ENCODE results near the gene PIGL. TPM values are rescaled to one million over a fixed set of nuclear protein-coding genes. Genes with fewer than 3 reads are reported as not detected.

PIGL gene
- total and polyA plus RNA-seq, 2 donors (not counting 3 experiments of a cell fraction or from before 2014, with no cell fraction given): 28.6 to 40.8 TPM

GRCh38 chr17:16250635-16251034, 33.6 kb downstream of the PIGL start:
- CTCF ChIA-PET: interaction anchor here (0.8 to 1.2 kb wide), 3 partner anchors 10 to 113 kb away, joined by 3 to 4 read pairs (median 3); no protein-coding TSS in a partner anchor
- BruUV-seq (replicated peaks): no TSS peak

DNA sequence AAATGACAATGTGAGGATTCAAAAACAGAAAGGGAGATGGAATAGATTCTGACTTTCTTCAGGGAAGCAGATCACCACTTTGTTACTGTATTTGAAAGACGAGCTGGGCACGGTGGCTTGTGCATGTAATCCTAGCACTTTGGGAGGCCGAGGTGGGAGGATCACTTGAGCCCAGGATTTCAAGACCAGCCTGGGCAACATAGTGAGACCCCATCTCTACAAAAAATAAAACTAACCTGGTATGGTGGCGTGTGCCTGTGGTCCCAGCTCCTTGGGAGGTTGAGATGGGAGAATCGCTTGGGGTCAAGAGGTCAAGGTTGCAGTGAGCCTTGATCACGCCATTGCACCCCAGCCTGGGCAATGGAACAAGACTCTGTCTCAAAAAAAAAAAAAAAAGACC, 34.0 kb downstream of the PIGL start:
- DNase-seq (ENCODE audit: low read depth, low spot score) (no peak), FAIRE-seq (no peak)
- Histone ChIP-seq H3K79me2 (ENCODE audit: control insufficient read depth, insufficient read depth, low read length) (no peaks in the 10 kb centered on the region), H3K27me3 (ENCODE audit: control insufficient read depth in 2 of 2, insufficient read depth in 2 of 2, low read length in 2 of 2) (no peaks in the 10 kb centered on the region), H3K9me1 (replicated peaks; ENCODE audit: control insufficient read depth, extremely low read depth, insufficient read depth, low read length) (no peaks in the 10 kb centered on the region), H3K4me2 (ENCODE audit: insufficient read depth, low read length) (no peak overlapping the region), H3K4me1 (ENCODE audit: control insufficient read depth, extremely low read depth, insufficient read depth, low read length) (peaks cover 5% of the 10 kb centered on the region), H3K9ac (replicated peaks; ENCODE audit: extremely low read depth, insufficient read depth, low read length) (no peak overlapping the region), H4K20me1 (replicated peaks; ENCODE audit: control insufficient read depth, extremely low read depth, insufficient read depth, low read length) (no peaks in the 10 kb centered on the region), H3K9me3 (replicated peaks; ENCODE audit: control insufficient read depth, insufficient read depth, low read length) (no peaks in the 10 kb centered on the region), H3K4me3 (replicated peaks in 1 of 3; ENCODE audit: insufficient read depth in 1 of 3, low read depth in 1 of 3, low read length in 3 of 3) (no peak overlapping the region), H2AFZ (ENCODE audit: low read depth, low read length) (no peak overlapping the region), H3K36me3 (ENCODE audit: control insufficient read depth in 2 of 2, extremely low read depth in 1 of 2, insufficient read depth in 2 of 2, low read length in 2 of 2) (no peaks in the 10 kb centered on the region), H3K27ac (ENCODE audit: insufficient read depth, low read depth, low read length) (no peak overlapping the region)
- CTCF ChIA-PET: interaction anchor here (0.8 to 1.2 kb wide), 4 partner anchors 10 to 112 kb away, joined by 3 to 4 read pairs (median 3); no protein-coding TSS in a partner anchor
- no peak for TF ChIP-seq FOS (IDR thresholded peaks at IDR 0.05; ENCODE audit: borderline replicate concordance, insufficient read depth, low read length)
- no peak for TF ChIP-seq POLR2A (IDR thresholded peaks at IDR 0.05; ENCODE audit: low read depth, low read length)
- no peak for TF ChIP-seq MYC (IDR thresholded peaks at IDR 0.05; ENCODE audit: low read depth, low read length)
- no peak for TF ChIP-seq EZH2 (IDR thresholded peaks at IDR 0.05; ENCODE audit: borderline replicate concordance, low read depth, low read length, severe bottlenecking)
- TF ChIP-seq JUN (IDR thresholded peaks at IDR 0.05; ENCODE audit: borderline replicate concordance, insufficient read depth, insufficient read length, low read depth): no peak
- TF ChIP-seq, protein P1, sequence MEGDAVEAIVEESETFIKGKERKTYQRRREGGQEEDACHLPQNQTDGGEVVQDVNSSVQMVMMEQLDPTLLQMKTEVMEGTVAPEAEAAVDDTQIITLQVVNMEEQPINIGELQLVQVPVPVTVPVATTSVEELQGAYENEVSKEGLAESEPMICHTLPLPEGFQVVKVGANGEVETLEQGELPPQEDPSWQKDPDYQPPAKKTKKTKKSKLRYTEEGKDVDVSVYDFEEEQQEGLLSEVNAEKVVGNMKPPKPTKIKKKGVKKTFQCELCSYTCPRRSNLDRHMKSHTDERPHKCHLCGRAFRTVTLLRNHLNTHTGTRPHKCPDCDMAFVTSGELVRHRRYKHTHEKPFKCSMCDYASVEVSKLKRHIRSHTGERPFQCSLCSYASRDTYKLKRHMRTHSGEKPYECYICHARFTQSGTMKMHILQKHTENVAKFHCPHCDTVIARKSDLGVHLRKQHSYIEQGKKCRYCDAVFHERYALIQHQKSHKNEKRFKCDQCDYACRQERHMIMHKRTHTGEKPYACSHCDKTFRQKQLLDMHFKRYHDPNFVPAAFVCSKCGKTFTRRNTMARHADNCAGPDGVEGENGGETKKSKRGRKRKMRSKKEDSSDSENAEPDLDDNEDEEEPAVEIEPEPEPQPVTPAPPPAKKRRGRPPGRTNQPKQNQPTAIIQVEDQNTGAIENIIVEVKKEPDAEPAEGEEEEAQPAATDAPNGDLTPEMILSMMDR (IDR thresholded peaks at IDR 0.05; ENCODE audit: extremely low read depth in 1 of 2, insufficient read depth in 1 of 2, low read depth in 1 of 2, low read length in 2 of 2): no peak
- no peak for TF ChIP-seq GATA2 (IDR thresholded peaks at IDR 0.05; ENCODE audit: insufficient read depth, insufficient read length, low read depth, low read length)
- no peak for TF ChIP-seq POLR2AphosphoS5 (IDR thresholded peaks at IDR 0.05; ENCODE audit: insufficient read depth, low read depth, low read length)
- no peak for TF ChIP-seq MAX (IDR thresholded peaks at IDR 0.05; ENCODE audit: insufficient read depth, insufficient read length)
- intact Hi-C loops (cut with micrococcal nuclease) (no loop called here), dilution Hi-C loops (cut with MboI; ENCODE audit: extremely low pct_ligation_motif_present, low sequenced_read_pairs) (no loop called here)
- POLR2A ChIA-PET: no interaction called here
- no TSS peak for BruUV-seq (replicated peaks)

More at GRCh38 chr17:16250635-16251034, 33.6 kb downstream of the PIGL start:
- no peak overlapping the region for H2AFZ ChIP-seq (ENCODE audit: low read depth, low read length)
- no peaks in the 10 kb centered on the region for H3K36me3 ChIP-seq (ENCODE audit: control insufficient read depth in 2 of 2, extremely low read depth in 1 of 2, insufficient read depth in 2 of 2, low read length in 2 of 2)
- intact Hi-C loops (cut with micrococcal nuclease) (no loop called here), dilution Hi-C loops (cut with MboI; ENCODE audit: extremely low pct_ligation_motif_present, low sequenced_read_pairs) (no loop called here)
- H3K27ac ChIP-seq (ENCODE audit: insufficient read depth, low read depth, low read length): no peak overlapping the region
- no peak for FAIRE-seq
- H3K9ac ChIP-seq (replicated peaks; ENCODE audit: extremely low read depth, insufficient read depth, low read length): no peak overlapping the region
- H3K4me2 ChIP-seq (ENCODE audit: insufficient read depth, low read length): no peak overlapping the region
- H3K79me2 ChIP-seq (ENCODE audit: control insufficient read depth, insufficient read depth, low read length): no peaks in the 10 kb centered on the region
- no peaks in the 10 kb centered on the region for H3K27me3 ChIP-seq (ENCODE audit: control insufficient read depth in 2 of 2, insufficient read depth in 2 of 2, low read length in 2 of 2)
- H3K4me1 ChIP-seq (ENCODE audit: control insufficient read depth, extremely low read depth, insufficient read depth, low read length): peaks cover 5% of the 10 kb centered on the region
- H3K4me3 ChIP-seq (replicated peaks in 1 of 3; ENCODE audit: insufficient read depth in 1 of 3, low read depth in 1 of 3, low read length in 3 of 3): no peak overlapping the region
- DNase-seq (ENCODE audit: low read depth, low spot score): no peak
- no peak for TF ChIP-seq EZH2 (IDR thresholded peaks at IDR 0.05; ENCODE audit: borderline replicate concordance, low read depth, low read length, severe bottlenecking)
- no peak for TF ChIP-seq JUN (IDR thresholded peaks at IDR 0.05; ENCODE audit: borderline replicate concordance, insufficient read depth, insufficient read length, low read depth)
- H3K9me1 ChIP-seq (replicated peaks; ENCODE audit: control insufficient read depth, extremely low read depth, insufficient read depth, low read length): no peaks in the 10 kb centered on the region
- POLR2A ChIA-PET: no interaction called here
- H3K9me3 ChIP-seq (replicated peaks; ENCODE audit: control insufficient read depth, insufficient read depth, low read length): no peaks in the 10 kb centered on the region
- H4K20me1 ChIP-seq (replicated peaks; ENCODE audit: control insufficient read depth, extremely low read depth, insufficient read depth, low read length): no peaks in the 10 kb centered on the region

Data from endothelial cell of umbilical vein (primary cell).